Naive B cell (primary cell): ENCODE results near the gene BLACAT1. TPM values are rescaled to one million over a fixed set of nuclear protein-coding genes. Genes with fewer than 3 reads are reported as not detected.
"Not testable (repeated sequence)": the region's sequence is repeated elsewhere in the genome, so short reads cannot be mapped to it uniquely, and the experiment has no call there.

ENCODE experiments used
- ATAC-seq, 2 donors: fragments of 150-1000 bp; cut with Tn5 transposase; 2 replicates each; pipeline ENCODE4 v1.10.0; 2021; ENCODE audit warnings: low read depth in 2 of 2, mild to moderate bottlenecking in 2 of 2, moderate library complexity in 2 of 2
- DNase-seq: peaks from one replicate; pipeline ENCODE4 v3.0.0; 2022
- H3K27ac Mint-ChIP-seq, 6 donors: one replicate each; pipeline ENCODE4 v1.8.0; 2020 to 2022; ENCODE audit warnings: mild to moderate bottlenecking in 6 of 6, mixed read lengths in 6 of 6, moderate library complexity in 5 of 6, inconsistent platforms in 2 of 6
- H3K27me3 Mint-ChIP-seq, 3 donors: one replicate each; pipeline ENCODE4 v1.8.0; 2021 to 2022; ENCODE audit warnings: mixed read lengths in 3 of 3, mild to moderate bottlenecking in 1 of 3
- H3K36me3 Mint-ChIP-seq, 2 donors: one replicate each; pipeline ENCODE4 v1.8.0; 2020 to 2022; ENCODE audit warnings: mixed read lengths in 2 of 2, inconsistent platforms in 1 of 2, mild to moderate bottlenecking in 1 of 2
- H3K4me1 Mint-ChIP-seq, 3 donors: one replicate each; pipeline ENCODE4 v1.8.0; 2020 to 2022; ENCODE audit warnings: mixed read lengths in 3 of 3, inconsistent platforms in 1 of 3, mild to moderate bottlenecking in 1 of 3, moderate library complexity in 1 of 3
- H3K4me3 Mint-ChIP-seq, 8 donors: one replicate each; pipeline ENCODE4 v1.8.0; 2020 to 2022; ENCODE audit warnings: mild to moderate bottlenecking in 8 of 8, mixed read lengths in 8 of 8, moderate library complexity in 8 of 8, inconsistent platforms in 2 of 8
- H3K9me3 Mint-ChIP-seq, 7 donors: one replicate each; pipeline ENCODE4 v1.8.0; 2020 to 2022; ENCODE audit warnings: mixed read lengths in 7 of 7, mild to moderate bottlenecking in 5 of 7, inconsistent platforms in 2 of 7, moderate library complexity in 1 of 7
- polyA plus RNA-seq, 6 donors: library from polyadenylated mRNA; unstranded; fragments of 300-500 nt; fragmentation: Illumina TruSeq; gene quantifications; one replicate each; pipeline ENCODE4 v1.2.3, GENCODE V29; 2021; ENCODE audit warnings: low read depth in 6 of 6

BLACAT1 gene
- polyA plus RNA-seq, 6 donors from 2014 or later: not detected

GRCh38 chr1:205423814-205424399 lies 31.9 kb downstream of the BLACAT1 start:
- Mint-ChIP-seq H3K9me3 (no peaks in the 10 kb centered on the region), H3K4me1 (peaks cover 0 to 7% (median 3%) of the 10 kb centered on the region in 3 donors), H3K27me3 (peaks cover 17 to 46% (median 23%) of the 10 kb centered on the region in 3 donors), H3K27ac (no peak overlapping the region), H3K4me3 (no peak overlapping the region), H3K36me3 (no peaks in the 10 kb centered on the region)
- no peak for DNase-seq
- no peak for ATAC-seq

GRCh38 chr1:205422993-205423642 lies 32.7 kb downstream of the BLACAT1 start:
- Mint-ChIP-seq H3K4me3 (no peak overlapping the region), H3K27ac (no peak overlapping the region), H3K27me3 (peaks cover 20 to 54% (median 23%) of the 10 kb centered on the region in 3 donors), H3K4me1 (peaks cover 0 to 7% (median 3%) of the 10 kb centered on the region in 3 donors), H3K36me3 (no peaks in the 10 kb centered on the region), H3K9me3 (no peaks in the 10 kb centered on the region)
- no peak for DNase-seq
- ATAC-seq: no peak

- DNase-seq (no peak), ATAC-seq (no peak)
- H3K4me3 Mint-ChIP-seq: no peak within 1 kb of the TSS
- peaks cover 23 to 59% (median 25%) of the 10 kb centered on the region in 3 donors for H3K27me3 Mint-ChIP-seq
- peaks cover 0 to 7% (median 0%) of the 10 kb centered on the region in 3 donors for H3K4me1 Mint-ChIP-seq
- no peak within 1 kb of the TSS for H3K27ac Mint-ChIP-seq
- H3K9me3 Mint-ChIP-seq: no peaks in the 10 kb centered on the region
- no peaks in the 10 kb centered on the region for H3K36me3 Mint-ChIP-seq
Observed at GRCh38 chr1:205421798-205422197, 34.0 kb downstream of the BLACAT1 start, which contains the start of gene LEMD1. LEMD1 (minus strand) TSS chr1:205422056; CDS start chr1:205420536, 1,520 bp downstream.

GRCh38 chr1:205420938-205421337 lies 34.9 kb downstream of the BLACAT1 start:
- H3K27ac Mint-ChIP-seq: no peak overlapping the region
- DNase-seq (no peak), ATAC-seq (no peak)
- H3K4me3 Mint-ChIP-seq: no peak overlapping the region
- no peaks in the 10 kb centered on the region for H3K4me1 Mint-ChIP-seq
- no peaks in the 10 kb centered on the region for H3K9me3 Mint-ChIP-seq
- no peaks in the 10 kb centered on the region for H3K36me3 Mint-ChIP-seq
- H3K27me3 Mint-ChIP-seq: peaks cover 18 to 51% (median 25%) of the 10 kb centered on the region in 3 donors

GRCh38 chr1:205417870-205418635 lies 37.8 kb downstream of the BLACAT1 start:
- H3K9me3 Mint-ChIP-seq: no peaks in the 10 kb centered on the region
- ATAC-seq (no peak), DNase-seq (no peak)
- H3K27ac Mint-ChIP-seq: no peak overlapping the region
- H3K36me3 Mint-ChIP-seq: no peaks in the 10 kb centered on the region
- H3K4me3 Mint-ChIP-seq: no peak overlapping the region
- no peaks in the 10 kb centered on the region for H3K4me1 Mint-ChIP-seq
- H3K27me3 Mint-ChIP-seq: peaks cover 10 to 48% (median 33%) of the 10 kb centered on the region in 3 donors

- no peak for DNase-seq
- Mint-ChIP-seq H3K4me1 (no peaks in the 10 kb centered on the region), H3K9me3 (no peaks in the 10 kb centered on the region), H3K36me3 (no peaks in the 10 kb centered on the region), H3K4me3 (no peak overlapping the region), H3K27me3 (peaks cover 11 to 46% (median 31%) of the 10 kb centered on the region in 3 donors), H3K27ac (no peak overlapping the region)
- ATAC-seq: no peak
Observed at GRCh38 chr1:205416322-205416721, 39.5 kb downstream of the BLACAT1 start.

GRCh38 chr1:205410581-205411298 lies 45.1 kb downstream of the BLACAT1 start:
- H3K4me1 Mint-ChIP-seq: peaks cover 0 to 2% (median 0%) of the 10 kb centered on the region in 3 donors
- no peak for ATAC-seq
- peaks cover 27 to 48% (median 42%) of the 10 kb centered on the region in 3 donors for H3K27me3 Mint-ChIP-seq
- no peaks in the 10 kb centered on the region for H3K9me3 Mint-ChIP-seq
- H3K36me3 Mint-ChIP-seq: peaks cover 0 to 18% of the 10 kb centered on the region in 2 donors
- DNase-seq: no peak
- H3K4me3 Mint-ChIP-seq: no peak overlapping the region
- H3K27ac Mint-ChIP-seq: no peak overlapping the region

- H3K36me3 Mint-ChIP-seq: peaks cover 0 to 18% of the 10 kb centered on the region in 2 donors
- H3K4me1 Mint-ChIP-seq: peaks cover 0 to 2% (median 0%) of the 10 kb centered on the region in 3 donors
- H3K27ac Mint-ChIP-seq: no peak overlapping the region
- ATAC-seq (no peak), DNase-seq (no peak)
- no peak overlapping the region for H3K4me3 Mint-ChIP-seq
- peaks cover 26 to 54% (median 42%) of the 10 kb centered on the region in 3 donors for H3K27me3 Mint-ChIP-seq
- H3K9me3 Mint-ChIP-seq: peaks cover 0 to 4% (median 0%) of the 10 kb centered on the region in 7 donors
Observed at GRCh38 chr1:205407970-205408369, 47.9 kb downstream of the BLACAT1 start.

- not testable (repeated sequence) for DNase-seq, H3K9me3 Mint-ChIP-seq, H3K4me1 Mint-ChIP-seq, H3K4me3 Mint-ChIP-seq, H3K27ac Mint-ChIP-seq, ATAC-seq
- peaks cover 0 to 18% of the 10 kb centered on the region in 2 donors for H3K36me3 Mint-ChIP-seq
- H3K27me3 Mint-ChIP-seq: peaks cover 20 to 43% (median 34%) of the 10 kb centered on the region in 3 donors
Observed at GRCh38 chr1:205406252-205406651, 49.6 kb downstream of the BLACAT1 start.

Other genes with a start within 250 kb of the BLACAT1 start
- gene DSTYK, start 244.3 kb downstream of the BLACAT1 start, polyA plus RNA-seq: 1 to 10 TPM; 4.5 to 7.6 (median 5.8) TPM
- gene TMCC2, start 228.1 kb downstream of the BLACAT1 start, polyA plus RNA-seq: under 1 TPM in 5 of 6 donors, not detected in 1; 0.12 to 0.77 (median 0.50) TPM
- 100 to 1,000 TPM; 103 to 166 (median 113) TPM for gene NUAK2, start 134.3 kb downstream of the BLACAT1 start, polyA plus RNA-seq
- gene KLHDC8A, start 99.1 kb downstream of the BLACAT1 start, polyA plus RNA-seq: 1 to 10 TPM in 1 of 6 donors, under 1 TPM in 4, not detected in 1; 0.26 to 1.3 (median 0.77) TPM
- not detected for gene LEMD1, start 34.0 kb downstream of the BLACAT1 start, polyA plus RNA-seq
- 1 to 10 TPM in 1 of 6 donors, under 1 TPM in 3, not detected in 2; 0.40 to 1.4 (median 0.50) TPM for gene CDK18, start 48.6 kb upstream of the BLACAT1 start, polyA plus RNA-seq
- 10 to 100 TPM in 1 of 6 donors, 1 to 10 TPM in 5; 4.8 to 10.2 (median 6.0) TPM for gene ELK4, start 176.0 kb upstream of the BLACAT1 start, polyA plus RNA-seq
- 1 to 10 TPM in 5 of 6 donors, under 1 TPM in 1; 0.96 to 5.4 (median 4.0) TPM for gene SLC45A3, start 224.5 kb upstream of the BLACAT1 start, polyA plus RNA-seq